D341Med (cell line): Measurements from ENCODE around the gene TOMM6.
"Not testable (repeated sequence)": the region's sequence is repeated elsewhere in the genome, so short reads cannot be mapped to it uniquely, and the experiment has no call there.

Source experiments
- DNase-seq: peaks from one replicate; pipeline ENCODE4 v3.0.0; 2012; ENCODE audit warnings: low spot score

Gene TOMM6

DNA sequence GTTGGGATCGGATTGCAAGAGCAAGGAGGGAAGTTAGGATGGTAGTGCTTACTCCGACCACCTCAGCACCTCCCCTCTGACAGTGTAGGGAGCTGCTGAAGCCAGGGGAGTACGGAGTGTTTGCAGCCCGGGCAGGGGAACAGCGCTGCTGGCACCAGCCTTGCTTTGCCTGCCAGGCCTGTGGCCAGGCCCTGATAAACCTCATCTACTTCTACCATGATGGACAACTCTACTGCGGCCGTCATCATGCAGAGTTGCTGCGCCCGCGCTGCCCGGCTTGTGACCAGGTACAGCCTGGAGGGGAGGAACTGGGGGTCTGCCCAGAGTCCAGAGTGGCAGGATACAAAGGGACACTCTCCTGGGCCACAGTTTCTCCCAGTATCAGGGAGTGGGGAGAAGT lies 2.2 kb upstream of the TOMM6 start:
- DNase-seq = no peak

DNA sequence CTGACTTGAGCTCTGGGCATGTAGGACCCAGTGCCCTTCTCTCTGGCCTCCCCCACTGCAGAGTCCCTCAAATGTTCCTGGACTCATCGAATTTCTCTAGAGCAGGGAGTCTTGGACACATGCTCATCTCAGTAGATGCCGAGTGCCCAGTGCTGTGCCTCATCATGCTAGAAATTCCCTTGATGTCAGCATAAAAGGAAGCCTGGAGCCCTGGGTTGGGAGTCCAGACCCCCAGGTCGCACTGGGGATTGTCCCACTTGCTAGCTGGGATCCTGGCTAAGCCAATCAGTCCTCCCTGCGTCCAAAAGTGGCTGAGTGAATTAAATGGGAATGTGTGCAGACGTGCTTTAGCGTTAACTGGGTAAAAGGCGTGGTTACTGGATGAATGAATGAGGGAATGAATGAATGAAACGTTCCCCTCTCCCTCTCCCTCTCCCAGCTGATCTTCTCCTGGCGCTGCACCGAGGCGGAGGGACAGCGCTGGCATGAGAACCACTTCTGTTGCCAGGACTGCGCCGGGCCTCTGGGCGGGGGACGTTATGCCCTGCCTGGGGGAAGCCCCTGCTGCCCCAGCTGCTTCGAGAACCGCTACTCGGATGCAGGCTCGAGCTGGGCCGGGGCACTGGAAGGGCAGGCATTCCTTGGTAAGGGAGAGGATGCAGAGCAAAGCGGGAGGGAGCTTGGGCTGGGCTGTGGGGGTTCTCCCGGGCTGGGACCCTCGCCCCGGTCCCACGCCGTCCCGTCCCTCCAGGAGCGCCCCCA lies 1.6 kb upstream of the TOMM6 start:
- no peak for DNase-seq

DNA sequence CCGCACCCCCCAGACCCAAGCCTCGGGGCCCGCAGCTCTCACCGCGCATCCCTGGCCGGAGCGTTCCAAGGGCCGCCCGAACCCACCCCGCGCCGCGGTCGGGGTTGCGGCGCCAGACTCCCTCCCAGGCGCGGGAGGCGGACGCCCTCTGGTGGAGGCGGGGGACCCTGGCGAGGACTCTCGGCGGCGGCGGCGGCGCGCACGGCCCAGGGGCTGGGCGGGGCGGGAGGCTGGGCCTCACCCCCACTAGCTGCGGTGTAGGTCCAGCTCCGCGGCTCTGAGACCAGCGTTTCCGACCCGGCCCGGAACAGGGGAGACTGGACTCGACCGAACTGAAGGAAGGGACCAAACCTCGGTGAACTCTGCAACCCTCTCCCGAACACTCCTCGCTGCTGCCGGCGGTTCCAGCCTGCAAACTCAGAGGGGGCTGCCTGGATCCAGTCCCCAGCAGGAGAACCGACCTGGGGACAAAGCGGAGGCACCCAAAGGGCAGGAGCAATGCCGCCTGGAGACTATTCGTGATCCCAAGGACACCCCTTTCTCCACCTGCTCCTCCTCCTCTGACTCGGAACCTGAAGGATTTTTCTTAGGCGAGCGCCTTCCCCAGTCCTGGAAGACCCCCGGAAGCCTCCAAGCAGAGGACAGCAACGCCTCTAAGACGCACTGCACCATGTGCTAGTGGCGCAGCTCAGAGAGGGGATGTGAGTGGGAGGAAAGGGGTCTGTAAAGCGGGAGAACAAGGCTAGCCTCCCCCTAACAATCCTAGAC lies 859 bp upstream of the TOMM6 start:
- DNase-seq = peak; percentile 93

DNA sequence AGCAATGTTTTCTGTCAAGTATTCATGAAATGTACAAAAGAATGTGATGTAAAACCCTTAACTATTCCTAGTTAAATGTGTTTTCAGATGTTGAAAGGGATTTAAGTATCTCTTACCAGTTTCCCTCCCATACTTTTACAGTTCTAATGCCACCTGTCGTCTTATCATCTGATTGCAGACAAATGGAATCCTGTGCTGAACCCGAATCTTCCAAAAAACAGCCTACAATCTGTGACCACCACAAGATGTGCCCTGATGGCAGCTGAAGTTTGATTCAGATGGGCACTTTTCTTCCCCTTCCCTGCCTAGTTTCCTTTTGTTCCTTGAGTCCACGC lies 1.9 kb downstream of the TOMM6 start:
- no peak for DNase-seq

DNA sequence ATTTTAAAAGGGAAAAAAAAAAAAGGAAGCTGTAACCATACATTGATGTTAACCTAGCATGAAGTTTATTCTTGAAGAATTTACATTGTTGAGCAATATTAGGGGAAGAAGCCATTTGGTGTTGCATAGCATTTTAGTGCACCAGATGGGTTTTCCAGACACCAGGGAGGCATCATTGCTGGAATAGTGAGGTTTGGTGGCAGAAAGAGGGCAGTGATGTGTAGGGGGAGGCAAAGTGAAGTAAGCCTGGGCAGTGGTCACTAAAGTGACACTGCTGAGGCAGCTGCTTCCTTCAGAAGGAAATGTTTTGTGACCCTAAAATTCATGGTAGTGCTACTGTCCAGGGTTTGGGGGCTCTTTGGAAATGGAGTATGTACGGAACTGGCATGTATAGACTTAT lies 2.6 kb downstream of the TOMM6 start:
- DNase-seq = no peak

DNA sequence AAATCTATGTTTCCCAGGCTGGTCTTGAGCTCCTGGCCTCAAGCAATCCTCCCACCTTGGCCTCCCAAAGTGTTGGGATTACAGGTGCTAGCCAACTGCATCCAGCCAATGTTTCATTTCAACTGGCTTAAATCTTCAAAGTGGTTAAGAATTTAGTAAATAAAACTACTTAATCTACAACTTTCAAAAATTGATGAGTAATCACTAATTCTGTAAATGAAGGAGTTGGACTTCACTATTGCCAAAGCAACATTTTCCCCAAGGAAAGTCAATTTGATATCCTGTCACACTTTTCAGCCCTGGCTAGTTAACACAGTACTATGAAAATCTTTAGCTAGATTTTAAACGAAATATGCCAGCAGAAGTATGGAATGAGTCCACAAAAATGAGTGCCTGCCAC lies 3.8 kb downstream of the TOMM6 start:
- no peak for DNase-seq

DNA sequence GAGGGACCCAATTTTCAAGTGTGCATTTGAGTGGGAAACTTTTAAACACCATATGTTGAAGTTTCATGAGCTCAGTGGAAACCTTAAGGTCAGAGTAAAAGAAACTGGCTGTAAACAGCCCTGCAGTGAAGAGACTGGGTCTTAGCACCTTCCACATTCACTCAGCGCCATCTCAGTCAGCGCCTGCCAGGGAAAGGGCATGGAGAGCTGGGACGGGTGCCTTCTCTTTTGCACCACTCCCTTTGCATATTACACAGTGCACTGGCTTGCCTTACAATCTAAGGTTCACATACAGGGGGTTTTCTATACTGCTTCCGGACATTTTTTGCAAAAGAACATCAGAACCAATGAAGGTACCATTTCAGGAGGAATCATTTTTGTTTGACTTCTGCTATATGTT lies 4.5 kb downstream of the TOMM6 start:
- no peak for DNase-seq

DNA sequence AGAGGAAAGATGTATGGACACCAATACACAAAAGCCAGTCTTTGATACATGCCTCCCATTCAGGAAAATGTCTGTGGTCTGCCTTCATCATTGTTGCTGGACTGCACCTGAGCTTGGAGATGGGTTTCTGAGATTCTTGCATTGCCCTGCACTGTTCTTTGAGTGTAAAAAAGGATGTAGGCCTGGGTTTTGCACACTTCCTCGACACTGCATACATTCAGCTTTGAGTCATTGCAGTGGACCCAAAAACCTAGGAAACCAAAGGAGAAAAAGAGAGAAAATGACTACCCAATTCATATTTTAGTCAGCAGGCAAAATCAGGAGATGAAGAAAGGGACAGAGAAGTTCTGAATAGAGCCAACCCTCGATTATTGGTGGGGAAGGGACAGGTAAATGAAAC lies 9.0 kb downstream of the TOMM6 start:
- no peak for DNase-seq

DNA sequence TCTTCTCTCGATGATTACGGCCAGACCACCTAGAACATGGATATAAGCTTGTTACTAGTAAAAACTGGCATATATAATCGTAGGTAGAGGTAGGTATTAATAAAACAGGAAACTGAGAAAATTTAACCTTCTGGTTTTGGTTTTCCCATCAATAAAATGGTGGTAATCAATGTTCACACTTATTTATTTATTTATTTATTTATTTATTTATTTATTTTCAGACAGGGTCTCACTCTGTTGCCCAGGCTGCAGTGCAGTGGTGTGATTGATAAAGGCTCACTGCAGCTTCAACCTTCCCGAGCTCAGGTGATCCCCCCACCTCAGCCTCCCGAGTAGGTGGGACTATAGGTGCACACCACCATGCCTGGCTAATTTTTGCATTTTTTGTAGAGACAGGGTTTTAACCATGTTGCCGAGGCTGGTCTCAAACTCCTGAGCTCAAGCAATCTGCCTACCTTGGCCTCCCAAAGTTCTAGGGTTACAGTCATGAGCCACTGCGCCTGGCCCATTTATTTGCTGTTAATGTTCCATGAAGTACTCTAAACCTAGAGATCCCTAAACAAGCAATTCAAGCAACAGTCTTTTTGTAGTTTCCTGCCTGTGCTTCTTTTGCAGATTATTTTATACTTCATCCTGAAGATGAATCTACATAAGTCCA lies 11.5 kb downstream of the TOMM6 start:
- no peak for DNase-seq

DNA sequence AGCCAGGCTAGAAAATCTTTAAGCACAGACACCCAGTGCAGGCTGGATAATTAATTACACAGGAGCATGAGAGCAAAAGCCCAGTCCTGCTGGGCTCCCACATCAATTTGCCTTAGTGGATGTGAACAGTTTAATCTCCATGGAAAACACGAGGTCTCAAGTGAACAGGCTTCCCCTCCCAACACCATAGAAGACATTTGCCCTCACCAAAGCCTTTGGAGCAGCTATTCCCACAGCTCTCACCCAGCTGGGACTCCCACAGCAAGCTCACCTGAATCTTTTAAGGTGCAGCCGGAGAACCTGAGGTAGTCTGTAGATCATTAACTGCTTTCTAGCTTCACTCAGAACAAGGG lies 12.0 kb downstream of the TOMM6 start:
- DNase-seq = no peak

DNA sequence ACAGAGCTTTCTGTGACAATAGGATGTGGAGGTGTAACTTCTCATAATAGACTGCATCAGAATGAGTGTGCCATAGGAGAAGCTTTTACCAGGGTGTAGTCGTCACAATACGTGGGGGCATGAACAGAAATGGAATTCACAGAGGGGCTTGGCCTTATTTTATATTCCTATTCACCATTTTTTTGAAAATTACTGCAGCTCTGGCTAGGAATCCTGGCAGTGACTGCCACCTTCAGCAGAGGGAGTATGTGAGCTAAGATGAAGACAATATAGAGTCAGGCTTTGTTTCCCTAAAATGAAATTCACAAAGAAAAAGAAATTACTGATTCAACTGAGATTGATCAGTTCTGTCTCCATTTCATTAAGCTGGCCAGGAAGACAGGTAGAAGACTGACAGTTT lies 13.9 kb downstream of the TOMM6 start:
- no peak for DNase-seq

DNA sequence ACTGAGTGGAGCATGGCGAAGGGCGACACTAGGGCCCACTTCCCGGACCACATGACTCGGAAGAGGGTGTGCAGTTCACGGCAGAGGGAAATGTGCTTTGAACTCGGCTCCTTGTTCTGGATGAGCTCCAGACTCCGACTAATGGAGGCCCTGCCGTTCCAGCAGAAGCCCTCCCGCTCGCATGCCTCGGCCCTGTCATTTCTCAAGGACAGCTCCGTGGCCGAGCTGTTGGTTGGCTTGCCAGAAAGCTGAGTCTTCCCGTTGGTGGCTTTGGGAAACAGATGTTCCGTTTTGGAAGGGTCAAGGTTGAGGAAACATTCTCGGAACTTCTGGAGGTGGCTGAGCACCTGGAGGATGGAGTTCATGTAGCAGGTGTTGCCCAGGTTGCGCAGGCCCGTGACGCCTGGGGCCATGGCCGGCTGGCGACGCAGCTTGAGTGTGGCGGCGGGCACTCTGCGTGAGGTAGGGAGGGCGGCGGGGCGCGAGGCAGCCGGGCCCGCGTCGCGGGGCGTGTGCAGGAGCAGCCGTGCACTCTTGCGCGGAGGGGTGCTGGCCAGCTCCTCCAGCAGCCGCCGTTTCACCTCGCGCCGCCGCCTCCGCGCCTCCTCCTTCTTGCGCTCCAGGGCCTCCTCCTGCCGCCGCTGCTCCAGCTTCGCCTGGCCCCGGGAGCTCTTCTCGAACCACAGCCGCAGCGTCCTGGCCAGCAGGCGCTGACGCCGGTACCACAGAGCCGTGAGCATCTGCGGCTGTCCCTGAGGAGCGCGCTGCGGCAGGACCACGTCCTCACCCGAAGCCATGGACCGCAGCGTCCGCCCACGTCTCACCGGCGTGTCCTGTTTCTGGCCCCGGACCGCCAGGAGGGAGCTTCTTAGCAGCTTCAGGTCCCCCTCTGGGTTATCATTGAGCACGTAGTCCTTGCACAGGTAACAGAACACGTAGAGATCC lies 18.6 kb downstream of the TOMM6 start:
- no peak for DNase-seq

DNA sequence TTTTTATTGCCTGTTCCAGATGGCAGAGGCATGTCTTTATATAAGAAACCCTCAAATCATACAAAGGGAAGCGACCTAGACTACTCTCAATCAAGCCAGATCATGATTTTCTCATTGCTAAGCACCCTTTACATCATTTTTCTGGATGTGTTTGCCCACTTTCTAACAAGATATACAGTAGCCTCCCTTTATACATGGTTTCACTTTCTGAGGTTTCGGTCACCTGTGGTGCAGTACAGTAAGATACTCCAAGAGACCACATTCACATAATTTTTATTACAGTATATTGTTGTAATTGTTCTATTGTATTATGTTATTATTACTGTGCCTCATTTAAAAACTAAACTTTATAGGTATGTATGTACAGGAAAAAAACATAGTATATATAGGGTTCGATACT lies 23.6 kb downstream of the TOMM6 start:
- DNase-seq = no peak

DNA sequence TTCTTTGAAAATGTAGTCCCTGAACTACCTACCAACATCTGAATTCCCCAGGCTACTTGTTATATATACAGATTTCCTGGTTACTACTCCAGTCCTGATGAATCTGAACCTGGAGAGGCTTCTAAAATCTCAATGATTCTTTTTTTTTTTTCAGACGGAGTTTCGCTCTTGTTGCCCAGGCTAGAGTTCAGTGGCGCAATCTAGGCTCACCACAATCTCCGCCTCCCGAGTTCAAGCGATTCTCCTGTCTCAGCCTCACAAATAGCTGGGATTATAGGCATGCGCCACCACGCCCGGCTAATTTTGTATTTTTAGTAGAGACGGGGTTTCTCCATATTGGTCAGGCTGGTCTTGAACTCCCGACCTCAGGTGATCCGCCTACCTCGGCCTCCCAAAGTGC lies 24.5 kb downstream of the TOMM6 start:
- DNase-seq = not testable (repeated sequence)

DNA sequence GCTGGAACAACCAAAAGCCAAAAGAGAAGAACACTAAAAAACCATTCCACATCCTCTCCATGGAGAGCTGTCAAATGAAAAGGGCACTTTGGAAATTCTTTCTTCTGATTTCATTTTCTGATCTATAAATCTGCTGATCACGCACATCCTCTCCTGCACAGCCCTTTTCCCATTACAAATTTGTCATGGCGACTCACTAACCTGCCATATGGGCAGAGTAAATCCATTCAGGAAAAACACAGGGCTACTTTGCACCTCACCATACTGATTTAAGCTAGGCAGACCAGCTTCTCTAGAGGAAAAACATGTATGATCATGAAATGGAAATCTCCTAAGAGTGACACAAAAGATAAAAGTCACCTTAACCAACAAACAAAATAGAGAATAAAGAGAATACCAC lies 26.0 kb downstream of the TOMM6 start:
- no peak for DNase-seq

DNA sequence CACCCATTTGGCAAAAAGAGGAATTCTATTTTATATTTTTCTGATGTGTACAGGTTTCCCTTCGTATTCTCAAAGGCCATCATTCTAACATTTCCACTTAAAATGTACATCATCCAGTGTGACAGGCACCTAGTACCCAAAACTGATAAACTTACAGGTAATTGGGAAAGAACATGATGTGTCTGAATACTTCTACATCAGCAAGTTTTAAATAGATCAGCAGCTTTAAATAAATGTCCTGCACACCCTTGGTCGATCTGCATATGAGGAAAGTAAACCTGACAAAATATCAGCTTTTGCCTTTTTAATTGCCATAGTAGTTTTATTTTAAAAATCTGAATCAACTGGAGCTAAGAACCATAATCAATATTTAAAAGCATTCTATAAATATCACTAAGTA lies 26.5 kb downstream of the TOMM6 start:
- DNase-seq = no peak

DNA sequence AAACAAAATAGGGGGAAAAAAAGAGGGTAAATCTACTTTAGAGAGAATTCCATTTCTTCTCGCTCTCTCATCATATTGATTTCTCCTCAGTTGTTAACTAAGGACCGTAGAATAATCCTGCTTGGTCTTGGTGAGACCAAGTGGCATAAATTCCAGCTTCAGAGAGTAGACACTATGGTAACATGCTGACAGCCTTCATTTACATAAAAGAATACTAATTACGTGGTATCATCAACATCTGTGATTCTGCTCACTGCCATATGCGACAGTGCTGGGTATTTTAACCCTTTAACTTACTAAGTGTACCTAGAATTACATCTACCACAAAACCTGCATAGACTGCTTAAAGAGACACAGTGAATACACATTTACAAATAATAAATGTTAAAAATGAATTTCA lies 27.1 kb downstream of the TOMM6 start:
- no peak for DNase-seq

DNA sequence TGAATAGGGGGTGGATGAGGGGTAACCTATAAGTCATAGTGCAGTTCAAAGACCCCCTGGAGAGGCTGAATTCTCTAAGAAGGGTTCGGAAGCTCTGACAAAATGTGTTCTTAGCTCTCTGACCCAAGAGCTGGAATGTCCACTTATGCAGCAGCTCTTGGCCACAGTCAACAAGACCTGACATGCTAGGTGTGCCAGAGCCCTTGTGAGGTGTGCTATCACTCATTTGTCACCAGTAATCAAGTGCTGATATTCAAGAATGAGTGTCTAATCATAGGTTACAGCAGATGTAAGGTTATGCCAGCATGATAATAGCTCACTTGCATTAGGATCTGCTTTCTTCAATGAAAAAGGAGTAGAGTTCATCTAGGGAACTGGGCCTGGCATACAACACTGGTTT lies 28.1 kb downstream of the TOMM6 start:
- DNase-seq = no peak

DNA sequence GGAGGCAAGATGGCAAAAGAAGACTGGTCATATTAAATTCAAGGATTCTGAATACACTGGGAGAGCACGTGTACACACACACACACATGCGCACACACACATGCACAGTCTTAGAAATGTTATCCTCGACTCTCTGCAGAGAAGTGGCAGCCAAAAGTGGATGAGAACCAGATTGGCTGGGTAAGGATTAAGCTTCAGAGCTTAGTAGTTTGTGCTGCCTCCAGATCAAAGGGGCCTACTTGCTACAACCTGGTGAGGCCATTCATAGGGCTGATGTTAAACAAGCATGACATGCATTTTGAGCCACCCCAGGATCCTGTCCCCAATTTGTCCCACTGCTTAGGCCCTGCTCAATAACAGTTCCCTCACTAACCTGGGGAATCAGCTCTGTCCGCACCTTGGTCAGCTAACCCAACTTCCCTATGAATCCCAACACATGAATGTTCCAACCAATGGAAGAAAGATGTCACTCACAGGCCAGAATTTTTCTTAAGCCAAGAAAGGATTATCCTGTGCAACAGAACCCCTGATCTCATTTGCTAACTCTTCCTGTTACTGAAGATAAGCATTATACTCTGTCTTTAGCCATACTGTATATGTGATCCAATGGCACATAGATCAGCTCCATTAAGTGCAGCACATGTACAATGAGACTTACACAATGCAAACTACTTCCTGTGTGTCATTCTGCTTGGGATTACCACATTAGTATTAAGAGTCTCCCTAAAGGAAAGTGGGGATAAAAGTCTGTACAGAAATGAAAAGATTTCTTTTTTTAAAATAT lies 31.0 kb downstream of the TOMM6 start:
- DNase-seq = peak; percentile 70

DNA sequence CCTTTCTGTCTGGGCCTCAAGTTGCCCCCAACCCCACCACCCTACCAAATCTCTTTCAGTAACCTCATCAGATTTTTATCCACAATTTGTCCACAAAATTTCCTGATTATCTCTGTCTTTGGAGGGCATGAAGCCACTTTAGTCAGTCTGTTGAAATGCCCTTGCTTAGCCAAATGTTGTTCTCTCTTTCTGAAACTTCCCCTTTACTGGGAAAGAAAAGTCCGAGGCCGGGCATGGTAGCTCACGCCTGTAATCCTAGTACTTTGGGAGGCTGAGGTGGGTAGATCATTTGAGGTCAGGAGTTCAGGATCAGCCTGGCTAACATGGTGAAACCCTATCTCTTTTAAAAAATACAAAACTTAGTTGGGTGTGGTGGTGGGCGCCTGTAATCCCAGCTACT lies 33.8 kb downstream of the TOMM6 start:
- no peak for DNase-seq

DNA sequence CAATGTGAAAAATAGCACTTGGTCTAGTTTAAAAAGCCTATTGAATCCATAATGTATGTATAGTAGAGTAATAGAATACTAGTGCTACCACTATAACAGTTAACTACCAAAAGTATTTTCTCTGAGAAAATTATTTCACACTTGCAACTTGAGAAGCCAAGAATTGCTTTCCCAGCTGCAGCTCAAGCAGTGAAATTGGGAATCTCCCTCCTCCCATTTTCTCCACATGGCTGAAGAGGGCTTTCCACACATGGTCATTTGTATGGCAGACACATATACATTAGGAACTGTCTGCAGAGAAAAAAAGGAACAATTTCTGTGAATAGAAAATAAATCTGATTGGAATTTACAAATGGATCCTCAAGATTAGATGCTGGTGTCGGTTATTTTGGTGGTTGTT lies 34.5 kb downstream of the TOMM6 start:
- DNase-seq = no peak

DNA sequence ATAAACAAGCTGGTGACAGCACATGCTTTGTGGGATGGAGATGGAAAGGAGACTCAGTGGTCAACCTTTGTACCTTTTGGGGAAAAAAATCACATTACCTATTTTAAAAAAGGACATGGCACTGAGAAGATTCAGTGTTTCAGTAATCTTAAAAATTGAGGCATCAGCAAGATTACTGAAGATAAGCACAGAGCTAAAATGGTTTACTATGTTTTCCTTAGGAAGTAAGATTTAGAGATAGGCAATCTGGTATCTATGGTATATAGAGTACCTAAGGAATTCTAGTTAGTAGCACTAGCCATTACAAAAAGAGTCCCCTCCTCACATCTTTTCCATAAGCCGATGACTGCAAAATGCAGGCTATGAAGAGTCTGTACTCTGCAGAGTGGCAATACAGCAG lies 35.7 kb downstream of the TOMM6 start:
- no peak for DNase-seq
